HG03060 (cell line): ENCODE data around the gene TCF12.
"Not testable (repeated sequence)": the region's sequence is repeated elsewhere in the genome, so short reads cannot be mapped to it uniquely, and the experiment has no call there.

Experiments used
- ATAC-seq: cut with Tn5 transposase; IDR thresholded peaks from one replicate; pipeline ENCODE4 v1.9.1; 2021; ENCODE audit warnings: low read depth, moderate number of reproducible peaks; ENCODE audit not compliant: unreplicated experiment

Gene TCF12

GRCh38 chr15:56943403-56943802, 25.0 kb downstream of the TCF12 start:
- no peak for ATAC-seq

- ATAC-seq = no peak
Observed at GRCh38 chr15:56944485-56944884, 26.0 kb downstream of the TCF12 start.

GRCh38 chr15:56946150-56946549, 27.7 kb downstream of the TCF12 start:
- no peak for ATAC-seq

- ATAC-seq = no peak
Observed at GRCh38 chr15:56948000-56948763, 29.7 kb downstream of the TCF12 start.

GRCh38 chr15:56948764-56949101, 30.3 kb downstream of the TCF12 start:
- no peak for ATAC-seq

- ATAC-seq = peak; percentile 71
Observed at GRCh38 chr15:56950979-56951378, 32.5 kb downstream of the TCF12 start.

GRCh38 chr15:56953790-56954189, 35.3 kb downstream of the TCF12 start:
- no peak for ATAC-seq

- not testable (repeated sequence) for ATAC-seq
Observed at GRCh38 chr15:56955011-56955410, 36.6 kb downstream of the TCF12 start.

GRCh38 chr15:56956538-56956937, 38.1 kb downstream of the TCF12 start:
- ATAC-seq = no peak

- ATAC-seq = no peak
Observed at GRCh38 chr15:56957812-56958406, 39.5 kb downstream of the TCF12 start.

- ATAC-seq = no peak
Observed at GRCh38 chr15:56959318-56959648, 40.8 kb downstream of the TCF12 start.

- no peak for ATAC-seq
Observed at GRCh38 chr15:56960116-56960515, 41.7 kb downstream of the TCF12 start.

- no peak for ATAC-seq
Observed at GRCh38 chr15:56963126-56963525, 44.7 kb downstream of the TCF12 start.

GRCh38 chr15:56963710-56964109, 45.3 kb downstream of the TCF12 start:
- no peak for ATAC-seq

- no peak for ATAC-seq
Observed at GRCh38 chr15:56964182-56964581, 45.7 kb downstream of the TCF12 start.

GRCh38 chr15:56965231-56966013, 47.0 kb downstream of the TCF12 start:
- no peak for ATAC-seq

- no peak for ATAC-seq
Observed at GRCh38 chr15:56967336-56967735, 48.9 kb downstream of the TCF12 start.

GRCh38 chr15:56968256-56968655, 49.8 kb downstream of the TCF12 start:
- no peak for ATAC-seq

- no peak for ATAC-seq
Observed at GRCh38 chr15:56968821-56969220, 50.4 kb downstream of the TCF12 start.

GRCh38 chr15:56969265-56969895, 50.9 kb downstream of the TCF12 start:
- ATAC-seq = no peak

- ATAC-seq = no peak
Observed at GRCh38 chr15:56971571-56971970, 53.1 kb downstream of the TCF12 start.
